HL-60 (cell line): ENCODE data around the gene DZIP3.

Experiments
- DNase-seq, 2 experiments: peaks; one replicate each; pipeline ENCODE4 v3.0.0-alpha.2; 2010 to 2020; ENCODE audit warnings: low read depth in 1 of 2, low spot score in 1 of 2
- H3K27ac ChIP-seq: fragments of 250-450 bp; sonication (Bioruptor Pico); replicated peaks from 2 replicates; pipeline ENCODE4 v1.5.1; 2020; ENCODE audit warnings: mild to moderate bottlenecking, moderate library complexity
- H3K27me3 ChIP-seq: fragments of 250-450 bp; sonication (Bioruptor Pico); 2 replicates; pipeline ENCODE4 v1.5.1; 2021; ENCODE audit warnings: mild to moderate bottlenecking, moderate library complexity; ENCODE audit not compliant: insufficient read depth, poor library complexity, severe bottlenecking
- H3K4me3 ChIP-seq: replicated peaks from 2 replicates; pipeline ENCODE4 v1.5.1; 2011; ENCODE audit warnings: mild to moderate bottlenecking, control low read depth, low read length; ENCODE audit not compliant: insufficient read depth
- GABPA ChIP-seq: IDR thresholded peaks from 2 replicates; pipeline ENCODE4 v1.6.1; 2012; ENCODE audit warnings: low read depth
- POLR2AphosphoS5 ChIP-seq: IDR thresholded peaks from 2 replicates; pipeline ENCODE4 v1.6.1; 2012; ENCODE audit warnings: low read depth
- SPI1 ChIP-seq: IDR thresholded peaks from 2 replicates; pipeline ENCODE4 v1.6.1; 2012; ENCODE audit warnings: low read depth, mild to moderate bottlenecking, borderline replicate concordance
- TF ChIP-seq, protein P1 (sequence below): IDR thresholded peaks from 2 replicates; pipeline ENCODE4 v1.6.1; 2012; ENCODE audit warnings: low read depth; ENCODE audit not compliant: insufficient replicate concordance
- TF ChIP-seq, protein P2 (sequence below): IDR thresholded peaks from one replicate; pipeline ENCODE4 v1.5.1; 2011; ENCODE audit warnings: low read length, control low read depth, inconsistent platforms; ENCODE audit not compliant: insufficient read depth

Gene DZIP3

DNA sequence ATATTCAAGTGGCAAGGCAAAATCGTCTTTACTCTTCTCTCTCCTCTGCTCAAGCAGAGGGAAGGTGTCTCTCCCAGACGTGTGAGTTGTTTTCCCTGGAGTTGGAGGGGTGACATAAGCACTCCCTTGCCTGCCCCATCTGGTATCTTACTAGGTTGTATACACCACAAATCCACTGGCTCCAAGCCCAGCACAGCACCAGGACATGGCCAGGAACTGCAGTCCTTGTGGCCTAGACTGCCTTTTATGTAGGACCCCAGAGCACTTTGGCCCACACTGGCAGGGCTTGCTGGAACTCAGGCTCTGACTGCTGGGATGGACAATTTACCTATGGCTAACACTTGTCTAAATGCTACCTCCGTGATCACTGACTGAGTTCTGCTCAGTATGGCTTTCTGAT, 34.0 kb downstream of the DZIP3 start:
- Histone ChIP-seq H3K27ac (no peak overlapping the region), H3K4me3 (no peak overlapping the region), H3K27me3 (no peaks in the 10 kb centered on the region)
- TF ChIP-seq POLR2AphosphoS5 (no peak), SPI1 (no peak), GABPA (no peak)
- TF ChIP-seq, protein P1, sequence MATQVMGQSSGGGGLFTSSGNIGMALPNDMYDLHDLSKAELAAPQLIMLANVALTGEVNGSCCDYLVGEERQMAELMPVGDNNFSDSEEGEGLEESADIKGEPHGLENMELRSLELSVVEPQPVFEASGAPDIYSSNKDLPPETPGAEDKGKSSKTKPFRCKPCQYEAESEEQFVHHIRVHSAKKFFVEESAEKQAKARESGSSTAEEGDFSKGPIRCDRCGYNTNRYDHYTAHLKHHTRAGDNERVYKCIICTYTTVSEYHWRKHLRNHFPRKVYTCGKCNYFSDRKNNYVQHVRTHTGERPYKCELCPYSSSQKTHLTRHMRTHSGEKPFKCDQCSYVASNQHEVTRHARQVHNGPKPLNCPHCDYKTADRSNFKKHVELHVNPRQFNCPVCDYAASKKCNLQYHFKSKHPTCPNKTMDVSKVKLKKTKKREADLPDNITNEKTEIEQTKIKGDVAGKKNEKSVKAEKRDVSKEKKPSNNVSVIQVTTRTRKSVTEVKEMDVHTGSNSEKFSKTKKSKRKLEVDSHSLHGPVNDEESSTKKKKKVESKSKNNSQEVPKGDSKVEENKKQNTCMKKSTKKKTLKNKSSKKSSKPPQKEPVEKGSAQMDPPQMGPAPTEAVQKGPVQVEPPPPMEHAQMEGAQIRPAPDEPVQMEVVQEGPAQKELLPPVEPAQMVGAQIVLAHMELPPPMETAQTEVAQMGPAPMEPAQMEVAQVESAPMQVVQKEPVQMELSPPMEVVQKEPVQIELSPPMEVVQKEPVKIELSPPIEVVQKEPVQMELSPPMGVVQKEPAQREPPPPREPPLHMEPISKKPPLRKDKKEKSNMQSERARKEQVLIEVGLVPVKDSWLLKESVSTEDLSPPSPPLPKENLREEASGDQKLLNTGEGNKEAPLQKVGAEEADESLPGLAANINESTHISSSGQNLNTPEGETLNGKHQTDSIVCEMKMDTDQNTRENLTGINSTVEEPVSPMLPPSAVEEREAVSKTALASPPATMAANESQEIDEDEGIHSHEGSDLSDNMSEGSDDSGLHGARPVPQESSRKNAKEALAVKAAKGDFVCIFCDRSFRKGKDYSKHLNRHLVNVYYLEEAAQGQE: no peak
- TF ChIP-seq, protein P2, sequence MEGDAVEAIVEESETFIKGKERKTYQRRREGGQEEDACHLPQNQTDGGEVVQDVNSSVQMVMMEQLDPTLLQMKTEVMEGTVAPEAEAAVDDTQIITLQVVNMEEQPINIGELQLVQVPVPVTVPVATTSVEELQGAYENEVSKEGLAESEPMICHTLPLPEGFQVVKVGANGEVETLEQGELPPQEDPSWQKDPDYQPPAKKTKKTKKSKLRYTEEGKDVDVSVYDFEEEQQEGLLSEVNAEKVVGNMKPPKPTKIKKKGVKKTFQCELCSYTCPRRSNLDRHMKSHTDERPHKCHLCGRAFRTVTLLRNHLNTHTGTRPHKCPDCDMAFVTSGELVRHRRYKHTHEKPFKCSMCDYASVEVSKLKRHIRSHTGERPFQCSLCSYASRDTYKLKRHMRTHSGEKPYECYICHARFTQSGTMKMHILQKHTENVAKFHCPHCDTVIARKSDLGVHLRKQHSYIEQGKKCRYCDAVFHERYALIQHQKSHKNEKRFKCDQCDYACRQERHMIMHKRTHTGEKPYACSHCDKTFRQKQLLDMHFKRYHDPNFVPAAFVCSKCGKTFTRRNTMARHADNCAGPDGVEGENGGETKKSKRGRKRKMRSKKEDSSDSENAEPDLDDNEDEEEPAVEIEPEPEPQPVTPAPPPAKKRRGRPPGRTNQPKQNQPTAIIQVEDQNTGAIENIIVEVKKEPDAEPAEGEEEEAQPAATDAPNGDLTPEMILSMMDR: no peak
- DNase-seq: no peak

DNA sequence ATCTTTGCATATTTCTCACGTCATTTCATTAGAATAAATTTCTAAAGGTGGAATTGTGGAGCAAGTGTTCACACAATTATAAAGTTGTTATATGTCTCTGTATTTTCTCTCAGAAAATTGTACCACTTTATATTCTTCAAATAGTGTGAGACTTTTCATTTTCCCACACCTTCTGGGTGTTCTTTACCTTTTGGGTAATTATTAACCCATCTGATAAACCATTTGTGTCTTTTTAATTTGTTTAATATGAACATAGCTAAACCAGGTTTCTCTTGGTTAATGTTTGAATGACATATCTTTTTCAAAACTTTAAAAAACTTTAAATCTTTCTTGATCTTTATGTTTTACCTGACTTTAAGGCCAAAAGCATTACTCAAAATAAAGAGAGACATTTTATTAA, 40.5 kb downstream of the DZIP3 start:
- H3K27ac ChIP-seq: no peak overlapping the region
- TF ChIP-seq, protein P2: no peak
- TF ChIP-seq SPI1: no peak
- no peak for TF ChIP-seq POLR2AphosphoS5
- no peak for TF ChIP-seq GABPA
- TF ChIP-seq, protein P1: no peak

GRCh38 chr3:108642526-108642925, 53.0 kb downstream of the DZIP3 start:
- DNase-seq: no peak
- Histone ChIP-seq H3K4me3 (no peak overlapping the region), H3K27ac (no peak overlapping the region), H3K27me3 (no peaks in the 10 kb centered on the region)
- TF ChIP-seq POLR2AphosphoS5 (no peak), SPI1 (no peak), GABPA (no peak)
- TF ChIP-seq, protein P1: no peak
- TF ChIP-seq, protein P2: no peak

More for the DNA sequence above, 40.5 kb downstream of the DZIP3 start:
- H3K4me3 ChIP-seq: no peak overlapping the region
- H3K27me3 ChIP-seq: no peaks in the 10 kb centered on the region
- DNase-seq: no peak
